HG02759 (cell line): ENCODE results near the gene MYO1E.

Experiments used
- ATAC-seq: cut with Tn5 transposase; IDR thresholded peaks from one replicate; pipeline ENCODE4 v1.9.1; 2021; ENCODE audit warnings: mild to moderate bottlenecking, moderate library complexity; ENCODE audit not compliant: unreplicated experiment

The MYO1E gene

GRCh38 chr15:59322056-59322759 lies 50.5 kb downstream of the MYO1E start:
- no peak for ATAC-seq

GRCh38 chr15:59321000-59321689 lies 51.5 kb downstream of the MYO1E start:
- no peak for ATAC-seq

- ATAC-seq, result no peak
These were observed 55.5 kb downstream of the MYO1E start for GRCh38 chr15:59317211-59317610.

GRCh38 chr15:59315914-59316451 lies 56.7 kb downstream of the MYO1E start:
- no peak for ATAC-seq

GRCh38 chr15:59313641-59314332 lies 58.9 kb downstream of the MYO1E start:
- ATAC-seq, result peak; percentile 78

GRCh38 chr15:59312205-59312604 lies 60.5 kb downstream of the MYO1E start:
- ATAC-seq, result no peak

GRCh38 chr15:59311195-59311594 lies 61.5 kb downstream of the MYO1E start:
- no peak for ATAC-seq

- no peak for ATAC-seq
These were observed 63.3 kb downstream of the MYO1E start for GRCh38 chr15:59309405-59309804.

- no peak for ATAC-seq
These were observed 65.5 kb downstream of the MYO1E start for GRCh38 chr15:59307165-59307537.

- no peak for ATAC-seq
These were observed 66.0 kb downstream of the MYO1E start for GRCh38 chr15:59306520-59307164.

- no peak for ATAC-seq
These were observed 67.9 kb downstream of the MYO1E start for GRCh38 chr15:59304807-59305206.

- peak; percentile 44 for ATAC-seq
These were observed 68.5 kb downstream of the MYO1E start for GRCh38 chr15:59304034-59304795.

- no peak for ATAC-seq
These were observed 69.0 kb downstream of the MYO1E start for GRCh38 chr15:59303633-59304032.

- no peak for ATAC-seq
These were observed 69.5 kb downstream of the MYO1E start for GRCh38 chr15:59303136-59303535.

GRCh38 chr15:59301527-59301926 lies 71.1 kb downstream of the MYO1E start:
- no peak for ATAC-seq

- no peak for ATAC-seq
These were observed 72.0 kb downstream of the MYO1E start for GRCh38 chr15:59300618-59301139.

GRCh38 chr15:59299929-59300617 lies 72.6 kb downstream of the MYO1E start:
- peak; percentile 61 for ATAC-seq

GRCh38 chr15:59298854-59299250 lies 73.8 kb downstream of the MYO1E start:
- ATAC-seq, result no peak

GRCh38 chr15:59298225-59298853 lies 74.3 kb downstream of the MYO1E start:
- ATAC-seq, result peak; percentile 75
